ENCODE data around the gene SYPL2.

GRCh38 chr1:109485001-109485400 is 18.7 kb downstream of the SYPL2 start:
- no peak for TF ChIP-seq CTCF (IDR thresholded peaks at IDR 0.05; ENCODE audit: low read length)
- no peak for TF ChIP-seq EZH2 (IDR thresholded peaks at IDR 0.05; ENCODE audit: borderline replicate concordance, low read length)
